HL-60 (cell line): Measurements from ENCODE around the gene S100A6.

Experiments used
- DNase-seq, 2 experiments: peaks; one replicate each; pipeline ENCODE4 v3.0.0-alpha.2; 2010 to 2020; ENCODE audit warnings: low read depth in 1 of 2, low spot score in 1 of 2
- H3K27ac ChIP-seq: fragments of 250-450 bp; sonication (Bioruptor Pico); replicated peaks from 2 replicates; pipeline ENCODE4 v1.5.1; 2020; ENCODE audit warnings: mild to moderate bottlenecking, moderate library complexity
- H3K27me3 ChIP-seq: fragments of 250-450 bp; sonication (Bioruptor Pico); 2 replicates; pipeline ENCODE4 v1.5.1; 2021; ENCODE audit warnings: mild to moderate bottlenecking, moderate library complexity; ENCODE audit not compliant: insufficient read depth, poor library complexity, severe bottlenecking
- H3K4me3 ChIP-seq: replicated peaks from 2 replicates; pipeline ENCODE4 v1.5.1; 2011; ENCODE audit warnings: mild to moderate bottlenecking, control low read depth, low read length; ENCODE audit not compliant: insufficient read depth
- CTCF ChIP-seq: IDR thresholded peaks from one replicate; pipeline ENCODE4 v1.5.1; 2011; ENCODE audit warnings: low read length, control low read depth, inconsistent platforms; ENCODE audit not compliant: insufficient read depth
- GABPA ChIP-seq: IDR thresholded peaks from 2 replicates; pipeline ENCODE4 v1.6.1; 2012; ENCODE audit warnings: low read depth
- POLR2AphosphoS5 ChIP-seq: IDR thresholded peaks from 2 replicates; pipeline ENCODE4 v1.6.1; 2012; ENCODE audit warnings: low read depth
- REST ChIP-seq: IDR thresholded peaks from 2 replicates; pipeline ENCODE4 v1.6.1; 2012; ENCODE audit warnings: low read depth; ENCODE audit not compliant: insufficient replicate concordance
- SPI1 ChIP-seq: IDR thresholded peaks from 2 replicates; pipeline ENCODE4 v1.6.1; 2012; ENCODE audit warnings: low read depth, mild to moderate bottlenecking, borderline replicate concordance

Gene S100A6

GRCh38 chr1:153494976-153495535 lies 40.7 kb downstream of the S100A6 start:
- no peak overlapping the region for H3K27ac ChIP-seq
- TF ChIP-seq CTCF (peak; percentile 37), REST (no peak), POLR2AphosphoS5 (no peak)
- peak in 1 of 2 experiments; percentile 78 for DNase-seq
- no peak overlapping the region for H3K4me3 ChIP-seq
- peaks cover 2% of the 10 kb centered on the region for H3K27me3 ChIP-seq

GRCh38 chr1:153493343-153493960 lies 42.3 kb downstream of the S100A6 start:
- TF ChIP-seq CTCF (no peak), SPI1 (no peak), REST (no peak), POLR2AphosphoS5 (no peak), GABPA (no peak)
- Histone ChIP-seq H3K4me3 (no peak overlapping the region), H3K27me3 (peaks cover under 1% of the 10 kb centered on the region), H3K27ac (no peak overlapping the region)
- DNase-seq = no peak

GRCh38 chr1:153490272-153491051 lies 45.3 kb downstream of the S100A6 start:
- Histone ChIP-seq H3K27ac (no peak overlapping the region), H3K4me3 (no peak overlapping the region), H3K27me3 (peaks cover 4% of the 10 kb centered on the region)
- TF ChIP-seq SPI1 (no peak), REST (no peak), GABPA (no peak), CTCF (no peak), POLR2AphosphoS5 (no peak)
- peak; percentile 50 to 76 for DNase-seq
